Thoracic aorta (tissue), 2 donors: Measurements from ENCODE around the gene TMEM184B. TPM values are rescaled to one million over a fixed set of nuclear protein-coding genes. Genes with fewer than 3 reads are reported as not detected.

Experiments
- ATAC-seq: fragments of 150-250 bp; one replicate; pipeline ENCODE4 v1.8.0; 2017; ENCODE audit warnings: low read depth; ENCODE audit not compliant: insufficient number of reproducible peaks, low FRiP score
- DNase-seq: peaks from one replicate; pipeline ENCODE4 v3.0.0-alpha.2; 2020; ENCODE audit warnings: low spot score
- H3K27ac ChIP-seq, 2 donors: fragments of 200-600 bp; sonication (generic); 1 replicate in 1 of 2; 2 replicates in 1 of 2; pipeline ENCODE4 v1.5.1; 2016; ENCODE audit warnings: mild to moderate bottlenecking in 2 of 2, moderate library complexity in 2 of 2
- H3K27me3 ChIP-seq: fragments of 200-600 bp; sonication (generic); replicated peaks from 2 replicates; pipeline ENCODE4 v1.6.0; 2016; ENCODE audit warnings: mild to moderate bottlenecking; ENCODE audit not compliant: insufficient read depth
- H3K36me3 ChIP-seq: fragments of 200-600 bp; sonication (generic); one replicate; pipeline ENCODE4 v1.5.1; 2016
- H3K4me1 ChIP-seq, 2 donors: fragments of 200-600 bp; sonication (generic); 1 replicate in 1 of 2; 2 replicates in 1 of 2; pipeline versions ENCODE4 v1.5.1 to v1.6.0; 2016; ENCODE audit warnings: low read depth in 2 of 2, mild to moderate bottlenecking in 1 of 2; ENCODE audit not compliant: control insufficient read depth in 1 of 2
- H3K4me3 ChIP-seq: fragments of 200-600 bp; sonication (generic); 2 replicates; pipeline ENCODE4 v1.5.1; 2016; ENCODE audit warnings: mild to moderate bottlenecking
- H3K9me3 ChIP-seq: fragments of 200-600 bp; sonication (generic); 2 replicates; pipeline ENCODE4 v1.5.1; 2016
- CTCF ChIP-seq: fragments of 200-600 bp; sonication (generic); IDR thresholded peaks from one replicate; pipeline ENCODE4 v1.5.1; 2019; ENCODE audit warnings: antibody characterized with exemption
- total RNA-seq, 2 donors: library from RNA; depleted of rRNA; stranded (reverse); fragments of >200 nt; gene quantifications; one replicate each; pipeline versions ENCODE4 v1.1.0 to v1.2.3, GENCODE V29; 2016

The TMEM184B gene
- total RNA-seq, 2 donors from 2014 or later, result 134 to 254 TPM

GRCh38 chr22:38172832-38173640 lies 99.8 kb downstream of the TMEM184B start:
- H3K27ac ChIP-seq, result no peak overlapping the region
- no peak for DNase-seq

GRCh38 chr22:38171927-38172831 lies 100.6 kb downstream of the TMEM184B start:
- Histone ChIP-seq H3K27ac (peak overlapping the region in 1 of 2 donors; percentile 9), H3K9me3 (no peaks in the 10 kb centered on the region), H3K4me3 (no peak overlapping the region), H3K27me3 (no peaks in the 10 kb centered on the region), H3K36me3 (no peaks in the 10 kb centered on the region), H3K4me1 (peaks cover 0 to 37% of the 10 kb centered on the region in 2 donors)
- ATAC-seq (no peak), DNase-seq (no peak)
- no peak for TF ChIP-seq CTCF

More at GRCh38 chr22:38172832-38173640, 99.8 kb downstream of the TMEM184B start:
- no peak for ATAC-seq
- H3K4me1 ChIP-seq, result peaks cover 4 to 37% of the 10 kb centered on the region in 2 donors
- H3K27me3 ChIP-seq, result no peaks in the 10 kb centered on the region
- H3K4me3 ChIP-seq, result no peak overlapping the region
- no peak for TF ChIP-seq CTCF
- H3K36me3 ChIP-seq, result no peaks in the 10 kb centered on the region
- H3K9me3 ChIP-seq, result no peaks in the 10 kb centered on the region

GRCh38 chr22:38170469-38170868 lies 102.3 kb downstream of the TMEM184B start:
- Histone ChIP-seq H3K27me3 (no peaks in the 10 kb centered on the region), H3K36me3 (peaks cover 2% of the 10 kb centered on the region), H3K4me3 (no peak overlapping the region), H3K27ac (no peak overlapping the region), H3K9me3 (no peaks in the 10 kb centered on the region), H3K4me1 (peaks cover 0 to 30% of the 10 kb centered on the region in 2 donors)
- no peak for TF ChIP-seq CTCF
- ATAC-seq, result no peak
- DNase-seq, result no peak

Other genes with a start within 250 kb of the TMEM184B start
- 10 to 100 TPM; 33.9 to 56.2 TPM for gene PICK1, start 215.6 kb downstream of the TMEM184B start, total RNA-seq
- gene SLC16A8, start 188.8 kb downstream of the TMEM184B start, total RNA-seq, result 1 to 10 TPM; 1.2 to 1.5 TPM
- 1 to 10 TPM in 1 of 2 donors, not detected in 1; 2.5 TPM for gene BAIAP2L2, start 162.3 kb downstream of the TMEM184B start, total RNA-seq
- gene PLA2G6, start 91.2 kb downstream of the TMEM184B start, total RNA-seq, result 10 to 100 TPM; 27.4 to 50.4 TPM
- 100 to 1,000 TPM in 1 of 2 donors, 10 to 100 TPM in 1; 97.6 to 111 TPM for gene MAFF, start 71.0 kb downstream of the TMEM184B start, total RNA-seq
- gene CSNK1E, start 44.4 kb upstream of the TMEM184B start, total RNA-seq, result 100 to 1,000 TPM in 1 of 2 donors, 10 to 100 TPM in 1; 98.1 to 140 TPM
- not detected for gene KCNJ4, start 182.2 kb upstream of the TMEM184B start, total RNA-seq
- gene KDELR3, start 195.1 kb upstream of the TMEM184B start, total RNA-seq, result 10 to 100 TPM; 16.8 to 52.9 TPM
- 100 to 1,000 TPM; 663 to 682 TPM for gene DDX17, start 233.3 kb upstream of the TMEM184B start, total RNA-seq